Measurements from ENCODE around the gene ACYP2.

Gene ACYP2

GRCh38 chr2:54350426-54350825, 235.0 kb downstream of the ACYP2 start:
- no peak for TF ChIP-seq OSR1 (CRISPR knock-in tag; IDR thresholded peaks at IDR 0.05)
- TF ChIP-seq, protein P1, sequence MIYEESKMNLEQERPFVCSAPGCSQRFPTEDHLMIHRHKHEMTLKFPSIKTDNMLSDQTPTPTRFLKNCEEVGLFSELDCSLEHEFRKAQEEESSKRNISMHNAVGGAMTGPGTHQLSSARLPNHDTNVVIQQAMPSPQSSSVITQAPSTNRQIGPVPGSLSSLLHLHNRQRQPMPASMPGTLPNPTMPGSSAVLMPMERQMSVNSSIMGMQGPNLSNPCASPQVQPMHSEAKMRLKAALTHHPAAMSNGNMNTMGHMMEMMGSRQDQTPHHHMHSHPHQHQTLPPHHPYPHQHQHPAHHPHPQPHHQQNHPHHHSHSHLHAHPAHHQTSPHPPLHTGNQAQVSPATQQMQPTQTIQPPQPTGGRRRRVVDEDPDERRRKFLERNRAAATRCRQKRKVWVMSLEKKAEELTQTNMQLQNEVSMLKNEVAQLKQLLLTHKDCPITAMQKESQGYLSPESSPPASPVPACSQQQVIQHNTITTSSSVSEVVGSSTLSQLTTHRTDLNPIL (CRISPR knock-in tag; IDR thresholded peaks at IDR 0.05; ENCODE audit: low read depth) = no peak
- TF ChIP-seq TCF4 (CRISPR knock-in tag; IDR thresholded peaks at IDR 0.05; ENCODE audit: borderline replicate concordance) = no peak
- TF ChIP-seq SNAI2 (CRISPR knock-in tag; IDR thresholded peaks at IDR 0.05) = no peak
- TF ChIP-seq ZNF70 (CRISPR knock-in tag; IDR thresholded peaks at IDR 0.05) = no peak
- TF ChIP-seq ZNF565 (CRISPR knock-in tag; conservative IDR thresholded peaks at IDR 0.05; ENCODE audit: low read depth) = no peak
- no peak for TF ChIP-seq POU6F1 (CRISPR knock-in tag; IDR thresholded peaks at IDR 0.05; ENCODE audit: borderline replicate concordance, low read depth)
- no peak for TF ChIP-seq GLIS3 (CRISPR knock-in tag; IDR thresholded peaks at IDR 0.05)
- ATAC-seq = no peak

- TF ChIP-seq, protein P2, sequence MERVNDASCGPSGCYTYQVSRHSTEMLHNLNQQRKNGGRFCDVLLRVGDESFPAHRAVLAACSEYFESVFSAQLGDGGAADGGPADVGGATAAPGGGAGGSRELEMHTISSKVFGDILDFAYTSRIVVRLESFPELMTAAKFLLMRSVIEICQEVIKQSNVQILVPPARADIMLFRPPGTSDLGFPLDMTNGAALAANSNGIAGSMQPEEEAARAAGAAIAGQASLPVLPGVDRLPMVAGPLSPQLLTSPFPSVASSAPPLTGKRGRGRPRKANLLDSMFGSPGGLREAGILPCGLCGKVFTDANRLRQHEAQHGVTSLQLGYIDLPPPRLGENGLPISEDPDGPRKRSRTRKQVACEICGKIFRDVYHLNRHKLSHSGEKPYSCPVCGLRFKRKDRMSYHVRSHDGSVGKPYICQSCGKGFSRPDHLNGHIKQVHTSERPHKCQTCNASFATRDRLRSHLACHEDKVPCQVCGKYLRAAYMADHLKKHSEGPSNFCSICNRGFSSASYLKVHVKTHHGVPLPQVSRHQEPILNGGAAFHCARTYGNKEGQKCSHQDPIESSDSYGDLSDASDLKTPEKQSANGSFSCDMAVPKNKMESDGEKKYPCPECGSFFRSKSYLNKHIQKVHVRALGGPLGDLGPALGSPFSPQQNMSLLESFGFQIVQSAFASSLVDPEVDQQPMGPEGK (CRISPR knock-in tag; IDR thresholded peaks at IDR 0.05; ENCODE audit: borderline replicate concordance) = no peak
- TF ChIP-seq ISL1 (CRISPR knock-in tag; IDR thresholded peaks at IDR 0.05) = peak; percentile 56
- no peak for ATAC-seq
Measured at GRCh38 chr2:54353216-54353615, 237.8 kb downstream of the ACYP2 start.
